Measurements from ENCODE around the gene CDCA3.
"Not testable (repeated sequence)": the region's sequence is repeated elsewhere in the genome, so short reads cannot be mapped to it uniquely, and the experiment has no call there.

The CDCA3 gene

GRCh38 chr12:6872073-6873048, 21.3 kb upstream of the CDCA3 start:
- peak; percentile 82 for DNase-seq
- peaks cover 49% of the 10 kb centered on the region for H3K79me2 ChIP-seq (ENCODE audit: low read length)
- H3K27ac ChIP-seq (ENCODE audit: low read length), result peak overlapping the region; percentile 39; the same call in 1 of the 2 replicates
- H3K4me3 ChIP-seq (ENCODE audit: low read length), result peak overlapping the region; percentile 94
- no peaks in the 10 kb centered on the region for H3K9me3 ChIP-seq (replicated peaks; ENCODE audit: insufficient read depth, low read length)
- no peaks in the 10 kb centered on the region for H3K27me3 ChIP-seq (replicated peaks; ENCODE audit: insufficient read depth, low read length)
- H3F3A ChIP-seq (ENCODE audit: insufficient read depth, low read length), result peaks cover 47% of the 10 kb centered on the region
- peaks cover 4% of the 10 kb centered on the region for H3K36me3 ChIP-seq (replicated peaks; ENCODE audit: insufficient read depth, low read length)
- no peak for TF ChIP-seq EZH2 (optimal IDR thresholded peaks at IDR 0.05; ENCODE audit: low read depth, low read length)
- TF ChIP-seq EZH2phosphoT487 (IDR thresholded peaks at IDR 0.05; ENCODE audit: low read length), result no peak
- peak; percentile 94 for TF ChIP-seq CTCF (IDR thresholded peaks at IDR 0.05; ENCODE audit: low read length)
- H2AFZ ChIP-seq (ENCODE audit: low read length), result peak overlapping the region; percentile 77; the same call in 1 of the 2 replicates
- H3K9me2 ChIP-seq (replicated peaks; ENCODE audit: insufficient read depth, low read length), result no peaks in the 10 kb centered on the region
- peak overlapping the region; percentile 86 for H3K9ac ChIP-seq (ENCODE audit: low read length)
- H3K4me1 ChIP-seq (ENCODE audit: low read length), result peaks cover 31% of the 10 kb centered on the region
- peak overlapping the region; percentile 99 for H3K4me2 ChIP-seq (ENCODE audit: low read depth, low read length)
- peaks cover 23% of the 10 kb centered on the region for H4K20me1 ChIP-seq (ENCODE audit: insufficient read depth, low read length)

DNA sequence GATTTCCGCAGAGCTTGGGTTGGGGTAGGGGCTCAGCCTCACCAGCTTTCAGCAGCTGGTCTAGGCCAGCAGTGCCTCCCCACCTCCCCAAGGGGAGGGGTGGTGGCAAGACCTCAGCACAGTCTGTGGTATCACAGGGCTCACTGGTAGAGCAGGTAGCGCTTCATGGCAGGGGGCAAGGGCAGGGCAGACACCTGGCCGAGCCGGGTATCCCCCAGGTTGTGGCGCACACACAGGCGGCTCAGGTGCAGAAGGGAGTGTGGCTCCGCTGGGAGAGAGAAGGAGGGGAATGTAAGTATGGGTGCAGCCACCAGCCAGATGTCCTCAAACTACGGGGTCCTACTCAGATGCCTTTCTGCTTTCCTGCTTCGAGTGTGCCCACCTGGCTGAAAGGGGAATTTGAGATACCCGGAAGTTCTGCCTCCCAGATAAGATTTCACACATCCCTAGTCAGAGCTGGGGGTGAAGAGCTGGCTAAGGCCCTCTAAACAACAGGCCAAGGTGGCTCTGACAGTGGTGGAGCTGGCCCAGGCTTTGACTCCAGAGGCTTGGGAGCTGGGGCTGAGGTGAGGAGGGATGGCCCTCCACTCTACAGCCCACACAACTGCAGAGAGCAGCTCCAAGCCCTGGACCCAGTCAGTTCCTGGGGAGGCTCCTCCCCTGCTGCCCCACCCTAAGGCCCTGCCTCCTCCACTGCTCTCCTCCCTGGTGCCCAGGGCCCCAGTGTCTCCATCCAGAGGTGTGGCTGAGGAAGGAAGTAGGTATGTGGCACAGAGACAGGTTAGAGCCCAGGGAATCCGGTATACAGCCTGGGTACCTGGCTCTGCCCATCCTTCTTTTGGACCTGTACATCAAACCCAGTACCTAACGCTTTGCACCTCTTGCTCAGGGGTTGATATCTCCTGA, 20.2 kb upstream of the CDCA3 start:
- peaks cover 4% of the 10 kb centered on the region for H3K36me3 ChIP-seq (replicated peaks; ENCODE audit: insufficient read depth, low read length)
- H3K27ac ChIP-seq (ENCODE audit: low read length), result peak overlapping the region; percentile 33; the same call in 1 of the 2 replicates
- H3K79me2 ChIP-seq (ENCODE audit: low read length), result peaks cover 50% of the 10 kb centered on the region

DNA sequence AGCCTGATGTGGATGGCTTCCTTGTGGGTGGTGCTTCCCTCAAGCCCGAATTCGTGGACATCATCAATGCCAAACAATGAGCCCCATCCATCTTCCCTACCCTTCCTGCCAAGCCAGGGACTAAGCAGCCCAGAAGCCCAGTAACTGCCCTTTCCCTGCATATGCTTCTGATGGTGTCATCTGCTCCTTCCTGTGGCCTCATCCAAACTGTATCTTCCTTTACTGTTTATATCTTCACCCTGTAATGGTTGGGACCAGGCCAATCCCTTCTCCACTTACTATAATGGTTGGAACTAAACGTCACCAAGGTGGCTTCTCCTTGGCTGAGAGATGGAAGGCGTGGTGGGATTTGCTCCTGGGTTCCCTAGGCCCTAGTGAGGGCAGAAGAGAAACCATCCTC, 19.2 kb upstream of the CDCA3 start:
- not testable (repeated sequence) for DNase-seq; H3K27ac ChIP-seq (ENCODE audit: low read length); H3K36me3 ChIP-seq (replicated peaks; ENCODE audit: insufficient read depth, low read length); H3K27me3 ChIP-seq (replicated peaks; ENCODE audit: insufficient read depth, low read length); H3K9me3 ChIP-seq (replicated peaks; ENCODE audit: insufficient read depth, low read length); H3K9ac ChIP-seq (ENCODE audit: low read length); H3K4me2 ChIP-seq (ENCODE audit: low read depth, low read length); H3K9me2 ChIP-seq (replicated peaks; ENCODE audit: insufficient read depth, low read length); H2AFZ ChIP-seq (ENCODE audit: low read length); H3K4me3 ChIP-seq (ENCODE audit: low read length)
- H3K79me2 ChIP-seq (ENCODE audit: low read length), result peaks cover 50% of the 10 kb centered on the region
- peaks cover 36% of the 10 kb centered on the region for H3K4me1 ChIP-seq (ENCODE audit: low read length)
- peaks cover 23% of the 10 kb centered on the region for H4K20me1 ChIP-seq (ENCODE audit: insufficient read depth, low read length)
- peaks cover 49% of the 10 kb centered on the region for H3F3A ChIP-seq (ENCODE audit: insufficient read depth, low read length)

More for the DNA sequence above, 20.2 kb upstream of the CDCA3 start:
- TF ChIP-seq EZH2 (optimal IDR thresholded peaks at IDR 0.05; ENCODE audit: low read depth, low read length) (no peak), EZH2phosphoT487 (IDR thresholded peaks at IDR 0.05; ENCODE audit: low read length) (no peak), CTCF (IDR thresholded peaks at IDR 0.05; ENCODE audit: low read length) (no peak)
- Histone ChIP-seq H3K4me3 (ENCODE audit: low read length) (no peak overlapping the region; the same call in 1 of the 2 replicates), H3K27me3 (replicated peaks; ENCODE audit: insufficient read depth, low read length) (no peaks in the 10 kb centered on the region), H3K9me3 (replicated peaks; ENCODE audit: insufficient read depth, low read length) (no peaks in the 10 kb centered on the region), H3K4me2 (ENCODE audit: low read depth, low read length) (peak overlapping the region; percentile 99; the same call in 1 of the 2 replicates), H2AFZ (ENCODE audit: low read length) (no peak overlapping the region), H3F3A (ENCODE audit: insufficient read depth, low read length) (peaks cover 49% of the 10 kb centered on the region), H3K9ac (ENCODE audit: low read length) (no peak overlapping the region; the same call in 1 of the 2 replicates), H4K20me1 (ENCODE audit: insufficient read depth, low read length) (peaks cover 23% of the 10 kb centered on the region), H3K4me1 (ENCODE audit: low read length) (peaks cover 36% of the 10 kb centered on the region), H3K9me2 (replicated peaks; ENCODE audit: insufficient read depth, low read length) (no peaks in the 10 kb centered on the region)
- DNase-seq, result peak; percentile 33

Measured in MM.1S (cell line).